Stomach (tissue), 4 donors: ENCODE measurements around the gene CLDN7.

ENCODE experiments used
- EP300 ChIP-seq: sonication (generic); formaldehyde crosslinking; IDR thresholded peaks from one replicate; pipeline ENCODE4 v1.6.1; 2017; ENCODE audit warnings: antibody characterized with exemption
- POLR2A ChIP-seq, 4 donors: fragments of 450-650 bp; IDR thresholded peaks; one replicate each; pipeline ENCODE4 v1.6.1; 2016; ENCODE audit warnings: antibody characterized with exemption in 4 of 4, control low read depth in 2 of 4, mild to moderate bottlenecking in 1 of 4, moderate library complexity in 1 of 4
- POLR2AphosphoS5 ChIP-seq, 3 donors: sonication (generic); formaldehyde crosslinking; IDR thresholded peaks; one replicate each; pipeline ENCODE4 v1.6.1; 2016; ENCODE audit warnings: antibody characterized with exemption in 3 of 3
- TF ChIP-seq, protein P1 (sequence below), 7 experiments: fragments of 450-650 bp in 4 of 7; fragments of 200-600 bp in 3 of 7; sonication (generic) in 3 of 7; IDR thresholded peaks; one replicate each; pipeline ENCODE4 v1.5.1; 2016 to 2019; ENCODE audit warnings: antibody characterized with exemption in 7 of 7, control low read depth in 2 of 7, mild to moderate bottlenecking in 1 of 7

DNA sequence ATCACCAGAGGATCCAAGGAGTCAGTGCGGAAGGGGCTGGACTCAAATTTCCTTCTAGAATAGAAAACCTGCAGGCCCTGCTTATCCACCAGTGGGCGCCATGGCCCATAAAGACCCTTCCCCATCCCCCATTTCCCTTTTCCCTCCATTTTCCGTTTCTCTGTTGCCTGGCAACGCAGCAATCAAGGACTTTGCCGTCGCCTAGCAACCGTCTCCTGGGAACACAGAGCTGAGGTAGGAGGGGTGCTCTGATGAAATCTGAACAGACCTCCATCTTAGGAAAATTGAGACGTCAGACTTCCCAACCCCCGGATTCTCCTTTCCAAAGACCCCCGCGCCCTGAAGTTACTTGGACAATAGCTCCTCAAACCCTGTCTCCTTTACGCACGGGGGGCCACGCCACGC is 48.4 kb downstream of the CLDN7 start:
- TF ChIP-seq, protein P1, sequence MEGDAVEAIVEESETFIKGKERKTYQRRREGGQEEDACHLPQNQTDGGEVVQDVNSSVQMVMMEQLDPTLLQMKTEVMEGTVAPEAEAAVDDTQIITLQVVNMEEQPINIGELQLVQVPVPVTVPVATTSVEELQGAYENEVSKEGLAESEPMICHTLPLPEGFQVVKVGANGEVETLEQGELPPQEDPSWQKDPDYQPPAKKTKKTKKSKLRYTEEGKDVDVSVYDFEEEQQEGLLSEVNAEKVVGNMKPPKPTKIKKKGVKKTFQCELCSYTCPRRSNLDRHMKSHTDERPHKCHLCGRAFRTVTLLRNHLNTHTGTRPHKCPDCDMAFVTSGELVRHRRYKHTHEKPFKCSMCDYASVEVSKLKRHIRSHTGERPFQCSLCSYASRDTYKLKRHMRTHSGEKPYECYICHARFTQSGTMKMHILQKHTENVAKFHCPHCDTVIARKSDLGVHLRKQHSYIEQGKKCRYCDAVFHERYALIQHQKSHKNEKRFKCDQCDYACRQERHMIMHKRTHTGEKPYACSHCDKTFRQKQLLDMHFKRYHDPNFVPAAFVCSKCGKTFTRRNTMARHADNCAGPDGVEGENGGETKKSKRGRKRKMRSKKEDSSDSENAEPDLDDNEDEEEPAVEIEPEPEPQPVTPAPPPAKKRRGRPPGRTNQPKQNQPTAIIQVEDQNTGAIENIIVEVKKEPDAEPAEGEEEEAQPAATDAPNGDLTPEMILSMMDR (IDR thresholded peaks at IDR 0.05): peak in 2 of 7 experiments; percentile 23 to 27
- TF ChIP-seq POLR2A (IDR thresholded peaks at IDR 0.05) (no peak), EP300 (no peak), POLR2AphosphoS5 (IDR thresholded peaks at IDR 0.05) (no peak)
